Measurements from ENCODE around the gene ADK.
A peak's percentile ranks its signal among the peaks of the same experiment; 100 is the strongest.

Gene ADK

GRCh38 chr10:74371696-74372095 is 220.7 kb downstream of the ADK start:
- no peak for DNase-seq

DNA sequence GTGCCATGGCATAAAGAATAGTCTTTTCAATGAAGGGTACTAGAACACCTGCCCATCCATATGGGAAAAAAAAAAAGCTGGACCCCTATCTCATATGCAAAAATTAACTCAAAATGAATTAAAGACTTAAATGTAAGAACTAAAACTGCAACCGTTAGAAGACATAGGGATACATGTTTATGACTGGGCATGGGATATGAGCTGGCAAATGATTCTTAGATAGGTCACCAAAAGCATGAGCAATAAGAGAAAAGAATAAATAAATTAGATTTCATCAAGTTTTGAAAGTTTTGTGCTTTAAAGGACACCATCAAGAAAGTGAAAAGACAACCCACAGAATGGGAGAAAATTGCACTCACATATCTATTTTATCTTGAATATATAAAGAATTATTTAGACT is 222.0 kb downstream of the ADK start:
- DNase-seq = no peak

DNA sequence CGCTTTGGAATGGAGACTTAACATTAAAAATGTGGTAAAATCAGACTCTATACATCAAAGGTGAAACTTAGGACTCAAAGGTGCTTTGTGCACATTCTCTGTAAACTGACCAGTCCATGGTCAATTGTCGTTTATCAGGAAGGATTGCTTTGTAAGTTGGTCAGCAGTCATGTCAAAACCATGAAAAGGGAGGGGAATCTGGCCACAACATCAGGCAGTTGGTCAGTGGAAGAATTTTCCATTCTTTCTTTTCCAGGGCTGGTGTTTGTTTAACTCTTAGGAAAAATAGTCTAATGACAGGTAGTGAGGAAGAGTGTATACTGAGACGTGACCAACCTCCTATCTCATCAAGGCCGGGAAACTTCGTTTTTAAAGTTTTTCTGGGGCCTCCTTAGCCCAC is 226.5 kb downstream of the ADK start:
- DNase-seq = no peak

DNA sequence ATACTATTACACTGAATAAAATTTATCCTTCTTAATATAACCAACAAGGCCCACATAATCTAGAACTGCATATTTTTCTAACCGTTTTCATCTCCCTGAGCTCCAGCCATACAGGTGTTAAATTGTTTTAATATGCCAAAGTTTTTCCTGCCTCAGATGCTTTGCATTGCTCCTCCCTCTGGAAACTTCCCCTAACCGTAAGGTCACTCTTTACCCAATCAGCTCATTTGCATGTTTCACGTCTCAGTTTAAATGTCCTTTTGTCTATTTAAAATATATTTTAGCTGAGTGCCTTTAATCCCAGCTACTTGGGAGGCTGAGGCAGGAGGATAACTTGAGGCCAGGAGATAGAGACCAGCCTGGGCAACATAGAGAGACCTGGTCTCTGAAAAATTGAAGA is 228.5 kb downstream of the ADK start:
- no peak for DNase-seq

GRCh38 chr10:74380795-74381194 is 229.8 kb downstream of the ADK start:
- no peak for DNase-seq

- peak; percentile 5 for DNase-seq
Measured at GRCh38 chr10:74381291-74381853, 230.4 kb downstream of the ADK start.

- DNase-seq = no peak
Measured at GRCh38 chr10:74382663-74383062, 231.6 kb downstream of the ADK start.

DNA sequence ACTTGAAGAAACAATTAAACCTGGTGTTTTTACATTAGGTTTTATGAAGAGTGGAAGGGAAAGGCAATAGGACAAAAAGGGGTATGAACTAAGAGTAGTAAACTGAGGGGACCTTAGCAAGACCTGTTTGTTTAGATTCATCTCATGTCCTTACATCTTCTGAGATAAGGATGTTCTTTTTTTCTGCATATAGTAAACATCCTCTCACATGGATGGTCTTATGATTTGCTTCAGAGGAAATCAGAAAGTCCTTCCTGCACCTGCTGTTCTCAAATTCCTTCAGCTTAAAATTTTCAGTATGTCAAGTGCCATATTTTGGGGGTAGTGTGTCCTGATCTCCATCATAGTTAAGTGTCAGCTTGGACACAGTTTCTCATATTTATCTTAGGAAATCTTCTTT is 232.6 kb downstream of the ADK start:
- no peak for DNase-seq

GRCh38 chr10:74384615-74385183 is 233.7 kb downstream of the ADK start:
- DNase-seq = no peak

GRCh38 chr10:74388801-74389200 is 237.8 kb downstream of the ADK start:
- no peak for DNase-seq

DNA sequence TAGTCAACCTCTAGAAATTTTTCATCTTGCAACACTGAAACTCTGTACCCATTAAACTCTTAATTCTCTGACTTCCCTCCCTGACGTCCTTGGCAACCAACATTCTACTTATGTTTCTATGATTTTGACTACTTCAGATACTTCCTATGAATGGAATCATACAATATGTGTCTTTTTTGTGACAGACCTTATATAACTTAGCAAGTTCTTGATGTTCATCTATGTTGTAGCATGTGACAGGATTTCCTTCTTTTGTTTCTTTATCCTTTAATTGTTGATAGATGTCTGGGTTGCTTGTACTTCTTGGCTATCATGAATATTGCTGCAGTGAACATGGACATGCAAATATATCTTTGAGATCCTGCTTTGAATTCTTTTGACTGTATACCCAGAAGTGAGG is 240.8 kb downstream of the ADK start:
- DNase-seq = no peak

GRCh38 chr10:74394416-74394969 is 243.5 kb downstream of the ADK start:
- no peak for DNase-seq

DNA sequence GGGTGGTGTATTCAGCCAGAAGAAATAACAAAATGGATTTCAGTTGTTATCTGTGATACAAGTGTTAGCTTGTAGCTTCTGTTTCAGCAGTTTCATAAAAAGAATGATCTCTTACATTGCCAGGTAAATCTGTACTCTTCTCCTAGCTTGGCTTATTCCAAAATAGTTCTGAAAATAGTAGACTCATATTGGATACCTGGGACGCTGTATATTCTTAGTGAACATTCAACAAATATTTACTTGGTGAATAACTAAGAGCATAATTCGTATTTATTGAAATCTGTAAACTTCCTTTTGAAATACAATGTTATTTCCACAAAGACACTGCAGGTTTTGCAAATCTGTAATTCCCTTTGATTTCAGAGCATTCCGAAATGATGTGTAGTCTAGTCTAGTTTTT is 249.2 kb downstream of the ADK start:
- no peak for DNase-seq

GRCh38 chr10:74406006-74406405 is 255.0 kb downstream of the ADK start:
- no peak for DNase-seq

GRCh38 chr10:74415146-74415839 is 264.3 kb downstream of the ADK start:
- no peak for DNase-seq

DNA sequence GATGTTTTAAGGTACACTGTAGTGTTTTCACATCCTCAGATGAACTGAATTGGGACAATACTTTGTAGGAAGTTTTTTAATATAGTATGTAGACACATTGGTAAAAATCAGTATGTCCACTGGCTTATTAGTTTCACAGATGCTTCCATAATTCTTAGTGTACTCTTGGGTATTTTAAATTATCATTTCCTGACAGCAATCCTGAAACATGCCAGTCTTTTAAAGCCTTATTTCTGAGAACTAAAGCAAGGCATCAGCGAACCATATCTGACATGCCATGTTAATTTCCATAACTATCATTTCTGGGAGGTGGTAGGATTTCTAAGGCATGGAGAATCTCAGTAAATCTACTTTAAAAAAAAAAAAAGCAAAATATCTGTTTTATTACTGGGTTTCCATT is 266.4 kb downstream of the ADK start:
- peak; percentile 7 for DNase-seq

GRCh38 chr10:74418285-74418872 is 267.4 kb downstream of the ADK start:
- DNase-seq = peak; percentile 99

GRCh38 chr10:74419491-74419951 is 268.5 kb downstream of the ADK start:
- peak; percentile 84 for DNase-seq

- DNase-seq = peak; percentile 68
Measured at GRCh38 chr10:74419958-74420375, 268.9 kb downstream of the ADK start.

- DNase-seq = no peak
Measured at GRCh38 chr10:74424565-74424964, 273.5 kb downstream of the ADK start.

- no peak for DNase-seq
Measured at GRCh38 chr10:74425456-74426001, 274.5 kb downstream of the ADK start.

DNA sequence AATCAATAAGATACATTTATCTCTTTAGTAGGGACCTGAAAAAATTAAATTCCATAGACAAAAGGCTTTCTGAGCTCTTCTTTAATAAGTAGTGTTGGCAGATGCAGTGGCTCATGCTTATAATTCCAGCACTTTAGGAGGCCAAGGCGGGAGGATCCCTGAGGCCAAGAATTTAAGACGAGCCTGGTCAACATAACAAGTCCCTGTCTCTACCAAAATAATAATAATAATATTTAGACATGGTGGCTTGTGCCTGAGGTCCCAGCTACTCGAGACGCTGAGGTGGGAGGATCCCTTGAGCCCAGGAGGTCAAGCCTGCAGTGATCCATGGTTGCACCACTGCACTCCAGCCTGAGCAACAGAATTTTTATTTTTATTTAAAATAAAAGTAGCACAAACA is 280.8 kb downstream of the ADK start:
- no peak for DNase-seq

DNA sequence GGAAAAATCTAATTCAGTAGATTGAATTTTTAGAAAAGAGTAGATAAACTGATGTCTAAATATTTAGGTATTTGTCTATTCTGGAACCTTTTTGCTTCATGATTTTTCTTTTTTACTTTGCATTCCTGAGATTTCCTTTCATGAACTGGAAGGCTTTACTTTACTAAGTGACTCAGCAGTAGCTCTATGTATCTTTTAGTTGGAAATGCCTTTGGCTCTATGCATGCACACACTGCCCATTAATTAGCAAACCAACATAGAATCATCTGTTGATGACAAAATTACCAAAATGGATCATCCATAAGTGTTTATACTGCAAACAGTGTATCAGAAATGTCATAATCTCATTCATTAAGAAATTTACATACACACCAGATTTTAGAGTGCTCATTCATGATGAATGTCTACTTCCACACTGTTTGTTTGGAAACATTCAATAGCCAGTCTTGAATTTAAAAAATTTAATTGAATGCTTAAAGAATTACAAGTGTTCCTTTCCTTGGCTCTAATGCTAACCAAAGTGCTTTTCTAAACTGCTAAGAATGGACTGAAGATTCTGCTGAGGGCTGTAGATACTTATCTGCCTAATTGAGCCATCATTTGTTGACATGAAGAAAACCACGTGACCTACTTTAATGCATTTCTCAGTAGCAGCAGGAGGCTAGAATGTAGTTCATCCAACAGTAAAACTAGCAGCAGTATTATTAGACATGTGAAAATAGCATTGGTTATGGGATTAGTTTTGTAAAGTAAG is 282.0 kb downstream of the ADK start:
- no peak for DNase-seq

All from NCI-H1694 treated with DMSO at 0.1 percent for 48 hours (cell line).